AG04449 (cell line): ENCODE data around the gene ADRA2C.

Source experiments
- CTCF ChIA-PET: fragments of 350-600 bp; formaldehyde crosslinking; extraction: SDS; loops from one replicate; lab custom pipeline; 2021; ENCODE audit warnings: antibody characterized with exemption; lab: Yijun Ruan, JAX
- POLR2A ChIA-PET: fragments of 400-600, 350-600 bp; formaldehyde crosslinking; extraction: SDS; loops from one replicate; lab custom pipeline; 2020; ENCODE audit warnings: antibody characterized with exemption, inconsistent platforms; lab: Yijun Ruan, JAX
- DNase-seq: peaks from one replicate; pipeline ENCODE4 v3.0.0-alpha.2; 2010; ENCODE audit warnings: low read depth, low spot score
- H3K4me3 ChIP-seq: 2 replicates; pipeline ENCODE4 v1.5.1; 2011; ENCODE audit warnings: low read depth, mild to moderate bottlenecking, control low read depth, low read length
- CTCF ChIP-seq: IDR thresholded peaks from one replicate; pipeline ENCODE4 v1.5.1; 2011; ENCODE audit warnings: mild to moderate bottlenecking, moderate library complexity, low read length, control low read depth, inconsistent platforms; ENCODE audit not compliant: insufficient read depth; ENCODE audit errors: missing control alignments

ADRA2C gene

GRCh38 chr4:3740256-3740655 is 25.9 kb upstream of the ADRA2C start:
- DNase-seq = no peak
- ChIA-PET CTCF (no interaction called here), POLR2A (no interaction called here)
- H3K4me3 ChIP-seq = no peak overlapping the region
- TF ChIP-seq CTCF = no peak

- POLR2A ChIA-PET = no interaction called here
- no peak for TF ChIP-seq CTCF
- no peak overlapping the region for H3K4me3 ChIP-seq
- CTCF ChIA-PET = no interaction called here
- DNase-seq = no peak
Measured at GRCh38 chr4:3741217-3742011, 24.8 kb upstream of the ADRA2C start.

- ChIA-PET CTCF (no interaction called here), POLR2A (no interaction called here)
- no peak overlapping the region for H3K4me3 ChIP-seq
- DNase-seq = no peak
- TF ChIP-seq CTCF = no peak
Measured at GRCh38 chr4:3742610-3743009, 23.6 kb upstream of the ADRA2C start.

- ChIA-PET POLR2A (no interaction called here), CTCF (no interaction called here)
- DNase-seq = no peak
- H3K4me3 ChIP-seq = no peak overlapping the region
- TF ChIP-seq CTCF = no peak
Measured at GRCh38 chr4:3744232-3744631, 22.0 kb upstream of the ADRA2C start.

GRCh38 chr4:3744901-3745300 is 21.3 kb upstream of the ADRA2C start:
- no peak overlapping the region for H3K4me3 ChIP-seq
- POLR2A ChIA-PET = interaction anchor here (0.6 kb wide), 1 partner anchor 216 kb away, joined by 3 read pairs; no protein-coding TSS in a partner anchor
- TF ChIP-seq CTCF = no peak
- CTCF ChIA-PET = no interaction called here
- DNase-seq = no peak

- CTCF ChIA-PET = no interaction called here
- no peak overlapping the region for H3K4me3 ChIP-seq
- POLR2A ChIA-PET = interaction anchor here (0.6 kb wide), 1 partner anchor 217 kb away, joined by 3 read pairs; no protein-coding TSS in a partner anchor
- no peak for TF ChIP-seq CTCF
- no peak for DNase-seq
Measured at GRCh38 chr4:3745886-3746656, 20.1 kb upstream of the ADRA2C start.
